HG03378 (cell line): ENCODE results near the gene SERPINB2.

Experiments
- ATAC-seq: cut with Tn5 transposase; IDR thresholded peaks from one replicate; pipeline ENCODE4 v1.9.1; 2021; ENCODE audit warnings: mild to moderate bottlenecking, moderate library complexity; ENCODE audit not compliant: unreplicated experiment

SERPINB2 gene

GRCh38 chr18:63887424-63887823 is at the start of gene SERPINB2:
Gene SERPINB2 (plus strand): TSS chr18:63887705. CDS start chr18:63891445, 3,740 bp downstream.
- no peak for ATAC-seq

GRCh38 chr18:63843008-63843407 is 44.5 kb upstream of the SERPINB2 start:
- ATAC-seq: no peak

- peak; percentile 71 for ATAC-seq
Observed at GRCh38 chr18:63844254-63844653, 43.3 kb upstream of the SERPINB2 start.

- peak; percentile 49 for ATAC-seq
Observed at GRCh38 chr18:63848159-63848558, 39.3 kb upstream of the SERPINB2 start.

GRCh38 chr18:63850020-63850419 is 37.5 kb upstream of the SERPINB2 start:
- ATAC-seq: peak; percentile 79

- no peak for ATAC-seq
Observed at GRCh38 chr18:63850636-63851035, 36.9 kb upstream of the SERPINB2 start.

- no peak for ATAC-seq
Observed at GRCh38 chr18:63858456-63858855, 29.0 kb upstream of the SERPINB2 start.

GRCh38 chr18:63859781-63860475 is 27.6 kb upstream of the SERPINB2 start:
- ATAC-seq: no peak

- no peak for ATAC-seq
Observed at GRCh38 chr18:63860531-63860930, 27.0 kb upstream of the SERPINB2 start.

- no peak for ATAC-seq
Observed at GRCh38 chr18:63867368-63868125, 20.0 kb upstream of the SERPINB2 start.

- ATAC-seq: no peak
Observed at GRCh38 chr18:63868546-63868945, 19.0 kb upstream of the SERPINB2 start.

- no peak for ATAC-seq
Observed at GRCh38 chr18:63869374-63869773, 18.1 kb upstream of the SERPINB2 start.

- ATAC-seq: no peak
Observed at GRCh38 chr18:63869851-63870250, 17.7 kb upstream of the SERPINB2 start.

- no peak for ATAC-seq
Observed at GRCh38 chr18:63871836-63872235, 15.7 kb upstream of the SERPINB2 start.

- ATAC-seq: no peak
Observed at GRCh38 chr18:63872586-63872985, 14.9 kb upstream of the SERPINB2 start.

GRCh38 chr18:63878343-63878742 is 9.2 kb upstream of the SERPINB2 start:
- no peak for ATAC-seq

GRCh38 chr18:63878925-63879324 is 8.6 kb upstream of the SERPINB2 start:
- no peak for ATAC-seq

GRCh38 chr18:63879709-63880108 is 7.8 kb upstream of the SERPINB2 start:
- no peak for ATAC-seq

GRCh38 chr18:63881851-63882250 is 5.7 kb upstream of the SERPINB2 start:
- ATAC-seq: no peak

GRCh38 chr18:63882333-63883141 is 5.0 kb upstream of the SERPINB2 start:
- no peak for ATAC-seq

- ATAC-seq: no peak
Observed at GRCh38 chr18:63883617-63884016, 3.9 kb upstream of the SERPINB2 start.
